Tibial artery (tissue), 4 donors: Measurements from ENCODE around the gene CCDC18.
A peak's percentile ranks its signal among the peaks of the same experiment; 100 is the strongest.
"Not testable (repeated sequence)": the region's sequence is repeated elsewhere in the genome, so short reads cannot be mapped to it uniquely, and the experiment has no call there.

Experiments
- DNase-seq, 2 donors: peaks; one replicate each; pipeline ENCODE4 v3.0.0-alpha.2; 2019
- H3K27ac ChIP-seq, 2 donors: fragments of 200-600 bp; sonication (generic) in 1 of 2; 1 replicate in 1 of 2; 2 replicates in 1 of 2; pipeline ENCODE4 v1.5.1; 2018 to 2019; ENCODE audit warnings: mild to moderate bottlenecking in 1 of 2
- H3K27me3 ChIP-seq, 2 donors: fragments of 200-600 bp; sonication (generic) in 1 of 2; one replicate each; pipeline versions ENCODE4 v1.5.1 to v1.6.0; 2016 to 2019
- H3K36me3 ChIP-seq, 3 donors: fragments of 200-600 bp; sonication (generic) in 2 of 3; one replicate each; pipeline ENCODE4 v1.5.1; 2016 to 2019; ENCODE audit warnings: mild to moderate bottlenecking in 2 of 3
- H3K4me1 ChIP-seq, 4 donors: fragments of 200-600 bp; sonication (generic) in 2 of 4; 1 replicate in 3 of 4; 2 replicates in 1 of 4; pipeline ENCODE4 v1.5.1; 2016 to 2019
- H3K4me3 ChIP-seq, 2 donors: fragments of 200-600 bp; sonication (generic) in 1 of 2; 1 replicate in 1 of 2; 2 replicates in 1 of 2; pipeline ENCODE4 v1.5.1; 2018 to 2019; ENCODE audit warnings: mild to moderate bottlenecking in 2 of 2
- H3K9me3 ChIP-seq, 3 donors: fragments of 200-600 bp; sonication (generic) in 1 of 3; one replicate each; pipeline ENCODE4 v1.5.1; 2016 to 2019
- CTCF ChIP-seq, 2 experiments: fragments of 200-600 bp in 1 of 2; fragments of 450-650 bp in 1 of 2; IDR thresholded peaks; one replicate each; pipeline ENCODE4 v1.5.1; 2017 to 2019; ENCODE audit warnings: antibody characterized with exemption in 2 of 2, mild to moderate bottlenecking in 1 of 2, moderate library complexity in 1 of 2
- intact Hi-C: fragments of 100-400 bp; cut with DNase I; formaldehyde crosslinking; loops from one replicate; pipeline ENCODE4 v1.15.0; 2023; ENCODE audit warnings: low total_unique reads

Gene CCDC18

GRCh38 chr1:93167006-93167405 lies 13.5 kb upstream of the CCDC18 start:
- intact Hi-C loops: no loop called here
- H3K27me3 ChIP-seq: no peaks in the 10 kb centered on the region
- no peak overlapping the region for H3K4me3 ChIP-seq
- H3K9me3 ChIP-seq: peaks cover 0 to 12% (median 7%) of the 10 kb centered on the region in 3 donors
- no peaks in the 10 kb centered on the region for H3K36me3 ChIP-seq
- no peak for TF ChIP-seq CTCF (IDR thresholded peaks at IDR 0.05)
- no peak for DNase-seq
- no peak overlapping the region for H3K27ac ChIP-seq
- H3K4me1 ChIP-seq: peaks cover 0 to 17% (median 0%) of the 10 kb centered on the region in 4 donors

GRCh38 chr1:93170141-93170678 lies 10.3 kb upstream of the CCDC18 start:
- intact Hi-C loops, H3K36me3 ChIP-seq, H3K4me3 ChIP-seq, H3K27ac ChIP-seq, H3K27me3 ChIP-seq, DNase-seq: not testable (repeated sequence)
- peaks cover 0 to 30% (median 0%) of the 10 kb centered on the region in 4 donors for H3K4me1 ChIP-seq
- peaks cover 0 to 12% (median 7%) of the 10 kb centered on the region in 3 donors for H3K9me3 ChIP-seq

GRCh38 chr1:93171549-93172034 lies 8.9 kb upstream of the CCDC18 start:
- Histone ChIP-seq H3K4me1 (peaks cover 0 to 41% (median 2%) of the 10 kb centered on the region in 4 donors), H3K9me3 (peaks cover 0 to 12% (median 7%) of the 10 kb centered on the region in 3 donors), H3K27me3 (no peaks in the 10 kb centered on the region), H3K4me3 (no peak overlapping the region), H3K36me3 (peaks cover 0 to 5% (median 0%) of the 10 kb centered on the region in 3 donors), H3K27ac (no peak overlapping the region)
- TF ChIP-seq CTCF (IDR thresholded peaks at IDR 0.05): no peak
- intact Hi-C loops: no loop called here
- DNase-seq: no peak

- intact Hi-C loops: no loop called here
- Histone ChIP-seq H3K9me3 (peaks cover 0 to 7% (median under 1%) of the 10 kb centered on the region in 3 donors), H3K4me1 (peaks cover 0 to 53% (median 6%) of the 10 kb centered on the region in 4 donors), H3K4me3 (no peak overlapping the region), H3K27ac (no peak overlapping the region), H3K27me3 (no peaks in the 10 kb centered on the region), H3K36me3 (peaks cover 0 to 5% (median 0%) of the 10 kb centered on the region in 3 donors)
- no peak for DNase-seq
- no peak for TF ChIP-seq CTCF (IDR thresholded peaks at IDR 0.05)
These were observed 7.7 kb upstream of the CCDC18 start for GRCh38 chr1:93172778-93173177.

- H3K36me3 ChIP-seq, DNase-seq, intact Hi-C loops, H3K9me3 ChIP-seq, H3K4me3 ChIP-seq, H3K27ac ChIP-seq, H3K27me3 ChIP-seq: not testable (repeated sequence)
- H3K4me1 ChIP-seq: peaks cover 0 to 65% (median 14%) of the 10 kb centered on the region in 4 donors
These were observed 5.9 kb upstream of the CCDC18 start for GRCh38 chr1:93174638-93175037.

- H3K27me3 ChIP-seq: no peaks in the 10 kb centered on the region
- H3K4me3 ChIP-seq: peak overlapping the region; percentile 91 to 99
- peak overlapping the region in 1 of 2 donors; percentile 21 for H3K27ac ChIP-seq
- H3K36me3 ChIP-seq: peaks cover 0 to 5% (median 0%) of the 10 kb centered on the region in 3 donors
- TF ChIP-seq CTCF (IDR thresholded peaks at IDR 0.05): no peak
- DNase-seq: no peak
- no peaks in the 10 kb centered on the region for H3K9me3 ChIP-seq
- H3K4me1 ChIP-seq: peaks cover 0 to 57% (median 18%) of the 10 kb centered on the region in 4 donors
- intact Hi-C loops: no loop called here
These were observed 2.5 kb upstream of the CCDC18 start for GRCh38 chr1:93177991-93178390.
